ENCODE measurements around the gene ROPN1L.

GRCh38 chr5:10502130-10502529 lies 60.5 kb downstream of the ROPN1L start:
- no peak for TF ChIP-seq POLR2A (IDR thresholded peaks at IDR 0.05; ENCODE audit: low read depth, low read length)
- TF ChIP-seq TAF1 (IDR thresholded peaks at IDR 0.05; ENCODE audit: low read depth, low read length), result no peak
